NCI-H82 treated with DMSO at 0.1 percent for 48 hours (cell line): Measurements from ENCODE around the gene SIN3B.

Experiments
- DNase-seq: peaks from one replicate; lab custom pipeline; 2025; ENCODE audit not compliant: unreplicated experiment; lab: John Stamatoyannopoulos, UW

Gene SIN3B

DNA sequence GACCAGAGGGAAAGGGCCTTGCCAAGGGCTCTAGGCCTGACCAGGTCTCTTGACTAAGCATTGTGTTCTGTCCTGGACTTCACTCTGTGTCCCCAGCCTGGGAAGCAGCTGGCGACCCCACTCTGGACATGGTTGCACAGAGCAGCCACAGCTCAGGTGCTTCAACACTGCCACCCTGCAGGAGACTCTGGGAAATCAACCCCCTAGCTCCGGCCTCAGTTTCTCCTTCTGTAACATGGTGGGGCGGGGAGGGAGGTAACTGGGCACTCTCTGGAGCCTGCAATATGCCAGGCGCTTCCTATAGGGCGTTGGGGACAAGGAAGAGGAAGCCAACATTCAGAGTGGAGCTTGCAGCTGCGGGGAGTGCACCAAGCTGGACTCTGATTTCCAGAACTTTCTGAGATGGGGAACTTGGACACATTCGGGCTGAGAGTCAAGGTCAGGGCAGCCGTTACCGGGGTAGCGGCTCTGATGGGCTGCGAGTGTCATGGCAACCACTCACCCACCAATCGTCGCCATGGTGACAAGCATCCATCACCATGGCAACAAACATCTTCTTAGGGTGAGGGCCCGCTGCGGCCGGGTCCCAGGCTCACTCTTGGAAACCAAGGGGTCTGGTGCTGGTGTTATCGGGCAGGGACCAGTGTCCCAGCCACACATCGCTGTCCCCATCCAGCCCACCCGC lies 72.4 kb downstream of the SIN3B start:
- no peak for DNase-seq

DNA sequence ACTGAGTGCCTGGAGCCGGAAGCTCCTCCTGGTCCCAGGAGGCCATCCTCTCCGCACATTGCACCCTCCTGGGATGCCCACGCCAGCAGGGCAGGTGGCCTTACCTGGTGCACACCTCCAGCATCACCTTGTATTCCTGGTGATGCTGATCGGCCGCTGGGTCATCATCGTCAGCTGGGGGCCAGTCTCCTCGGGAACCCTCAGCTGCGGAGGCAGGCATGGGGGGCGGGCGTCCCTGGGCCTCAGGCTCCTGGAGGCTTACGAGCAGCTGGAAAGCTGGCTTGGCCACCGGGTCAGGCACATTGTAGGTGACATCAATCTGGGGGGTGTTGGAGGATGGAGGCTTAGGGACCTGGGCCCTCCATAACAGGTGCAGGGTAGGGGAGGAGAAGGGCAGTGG lies 73.3 kb downstream of the SIN3B start:
- DNase-seq: no peak

DNA sequence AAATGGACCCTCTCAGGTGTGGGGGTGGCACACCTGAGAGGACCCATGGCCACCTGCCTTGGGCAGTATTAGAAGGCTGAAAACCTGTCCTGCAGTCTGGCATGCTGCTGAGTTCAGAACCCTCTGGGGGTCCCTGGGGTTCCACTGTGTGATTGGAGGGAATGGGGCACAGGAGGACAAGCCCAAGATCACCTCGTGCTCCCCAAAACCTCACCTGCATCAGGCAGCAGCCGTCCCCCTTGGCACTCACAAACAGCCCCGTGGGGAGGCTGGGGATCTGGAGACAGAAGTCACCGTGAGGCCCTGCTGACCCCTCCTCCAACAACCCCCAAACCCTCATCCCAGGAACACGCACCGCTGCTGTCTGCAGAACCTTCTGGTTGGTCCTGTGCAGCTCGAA lies 74.1 kb downstream of the SIN3B start:
- DNase-seq: no peak

DNA sequence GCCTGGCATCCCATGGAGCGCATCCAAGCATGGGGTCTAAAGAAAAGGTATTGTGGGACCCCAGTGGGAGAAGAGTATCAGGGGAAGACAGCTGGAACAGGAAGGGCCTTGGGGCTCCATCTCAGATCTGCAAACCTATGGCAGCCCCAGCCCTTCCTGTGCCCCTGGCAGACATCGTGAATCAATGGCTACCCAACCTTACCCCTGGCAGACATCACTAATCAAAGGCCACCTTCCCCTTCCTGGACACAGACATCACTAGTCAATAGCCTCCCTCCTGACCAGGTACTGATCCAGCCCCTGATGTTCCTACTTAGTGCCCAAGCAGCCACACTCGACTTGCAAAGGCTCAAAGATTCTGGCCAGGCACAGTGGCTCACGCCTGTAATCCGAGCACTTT lies 75.4 kb downstream of the SIN3B start:
- DNase-seq: no peak

DNA sequence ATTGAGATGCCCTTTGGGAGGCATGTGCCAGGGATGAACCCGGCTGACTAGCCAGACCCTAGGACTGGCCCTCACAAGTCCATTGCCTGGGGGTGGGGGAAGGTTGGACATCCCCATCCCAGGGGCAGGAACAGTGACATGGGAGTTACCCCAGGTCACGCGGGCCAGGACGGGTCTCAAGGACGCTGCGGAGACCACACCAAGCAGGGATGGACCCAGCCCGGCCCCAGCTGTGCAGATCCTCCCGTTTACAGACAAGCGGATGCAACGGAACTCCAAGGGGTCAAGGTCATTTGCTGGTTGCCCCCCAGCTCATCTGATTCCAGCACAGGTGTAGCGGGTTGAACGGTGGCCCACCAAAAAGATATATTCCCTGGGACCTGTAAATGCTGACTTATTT lies 79.6 kb downstream of the SIN3B start:
- no peak for DNase-seq

DNA sequence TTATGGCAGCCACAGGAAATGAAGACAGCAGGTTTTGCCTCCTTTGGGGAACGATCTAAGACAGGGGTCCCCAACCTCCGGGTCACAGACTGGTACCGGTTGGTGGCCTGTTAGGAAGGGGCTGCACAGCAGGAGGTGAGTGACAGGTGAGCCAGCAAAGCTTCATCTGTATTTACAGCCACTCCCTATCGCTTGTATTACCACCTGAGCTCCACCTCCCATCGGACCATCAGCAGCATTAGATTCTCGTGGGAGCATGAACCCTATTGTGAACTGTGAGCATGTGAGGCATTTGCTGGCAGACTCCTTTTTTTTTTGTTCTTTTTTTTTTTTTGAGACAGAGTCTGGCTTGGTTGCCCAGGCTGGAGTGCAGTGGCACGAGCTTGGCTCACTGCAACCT lies 81.8 kb downstream of the SIN3B start:
- DNase-seq: no peak

DNA sequence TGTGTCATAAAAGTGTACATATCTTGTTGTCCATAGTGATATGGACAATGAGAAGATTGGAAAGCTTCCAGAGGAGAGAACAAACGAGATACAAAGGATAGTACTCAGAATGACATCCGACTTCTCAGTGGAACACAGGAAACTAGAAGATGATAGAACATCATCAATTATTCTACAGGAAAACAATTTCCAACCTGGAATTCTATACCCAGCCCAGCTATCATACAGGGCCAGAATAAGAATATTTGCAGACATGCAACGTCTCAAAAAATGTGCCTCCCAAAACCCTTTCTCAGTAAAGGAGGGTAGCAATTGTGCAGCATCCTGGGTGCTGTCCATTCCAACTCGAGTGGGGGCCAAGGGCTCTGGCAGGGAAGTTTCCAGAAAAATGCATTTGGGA lies 83.6 kb downstream of the SIN3B start:
- no peak for DNase-seq

DNA sequence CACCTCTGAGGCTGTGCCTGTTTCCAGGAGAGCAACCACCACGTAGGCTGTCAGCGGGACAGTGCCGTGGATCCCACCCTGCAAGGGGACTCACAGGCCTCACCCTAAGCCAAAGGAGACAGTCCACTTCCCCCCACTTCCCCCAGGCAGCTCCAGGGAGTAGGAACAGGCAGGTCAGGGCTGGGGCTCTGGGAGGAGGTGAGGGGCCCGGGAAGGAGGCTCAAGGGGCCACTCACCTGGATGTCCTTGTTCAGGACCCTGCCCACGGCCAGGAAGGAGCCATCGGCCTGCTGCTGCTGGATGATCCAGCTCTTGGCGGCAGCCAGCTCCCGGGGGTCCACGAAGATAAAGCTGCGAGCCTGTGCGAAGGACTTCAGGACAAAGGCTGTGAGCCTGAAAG lies 85.2 kb downstream of the SIN3B start:
- no peak for DNase-seq

DNA sequence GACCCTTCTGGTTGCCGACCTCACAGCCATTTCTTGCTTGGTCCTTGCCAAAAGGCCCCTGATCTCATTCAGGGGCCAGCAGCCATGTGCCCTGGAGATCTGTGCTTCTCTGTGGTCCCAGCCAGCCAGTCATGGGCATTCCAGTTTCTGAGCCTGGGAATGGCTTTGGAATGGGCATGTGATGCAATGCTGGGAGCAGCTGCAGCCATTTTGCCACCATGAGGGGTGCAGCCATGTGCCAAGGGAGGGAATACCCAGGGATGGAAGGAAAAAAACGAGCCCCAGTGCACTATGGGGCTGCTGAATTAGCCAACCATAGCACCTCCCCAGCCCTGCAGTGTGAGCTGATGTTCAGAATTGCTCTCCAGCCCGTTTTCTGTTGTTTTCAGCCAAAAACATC lies 85.9 kb downstream of the SIN3B start:
- DNase-seq: no peak

DNA sequence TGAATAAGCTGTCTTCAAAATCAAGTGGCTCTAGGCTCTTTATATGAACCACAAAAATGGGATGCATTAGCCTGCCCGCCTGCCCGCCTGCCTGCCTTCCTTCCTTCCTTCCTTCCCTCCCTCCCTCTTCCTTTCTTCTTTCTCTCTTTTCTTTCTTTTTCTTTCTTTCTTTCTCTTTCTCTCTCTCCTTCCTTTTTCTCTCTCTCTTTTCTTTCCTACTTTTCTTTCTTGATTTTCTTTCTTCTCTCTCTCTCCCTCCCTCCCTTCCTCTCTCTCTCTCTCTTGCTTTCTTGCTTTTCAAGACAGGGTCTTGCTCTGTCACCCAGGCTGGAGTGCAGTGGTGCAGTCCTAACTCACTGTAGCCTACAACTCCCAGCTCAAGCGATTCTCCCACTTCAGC lies 86.5 kb downstream of the SIN3B start:
- DNase-seq: no peak

DNA sequence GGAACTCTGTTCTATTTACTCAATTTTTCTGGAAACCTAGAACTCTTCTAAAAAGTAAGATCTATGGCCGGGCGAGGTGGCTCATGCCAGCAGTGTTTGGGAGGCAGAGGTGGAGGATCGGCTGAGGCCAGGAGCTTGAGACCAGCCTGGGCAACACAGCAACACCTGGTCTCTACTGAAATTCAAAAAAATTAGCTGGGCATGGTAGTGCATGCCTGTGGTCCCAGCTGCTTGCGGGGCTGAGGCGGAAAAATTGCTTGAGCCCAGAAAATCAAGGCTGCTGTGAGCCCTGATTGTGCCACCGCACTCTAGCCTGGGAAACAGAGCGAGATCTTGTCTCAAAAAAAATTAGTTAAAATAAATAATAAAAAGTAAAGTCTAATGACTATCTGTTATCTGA lies 88.2 kb downstream of the SIN3B start:
- DNase-seq: no peak

DNA sequence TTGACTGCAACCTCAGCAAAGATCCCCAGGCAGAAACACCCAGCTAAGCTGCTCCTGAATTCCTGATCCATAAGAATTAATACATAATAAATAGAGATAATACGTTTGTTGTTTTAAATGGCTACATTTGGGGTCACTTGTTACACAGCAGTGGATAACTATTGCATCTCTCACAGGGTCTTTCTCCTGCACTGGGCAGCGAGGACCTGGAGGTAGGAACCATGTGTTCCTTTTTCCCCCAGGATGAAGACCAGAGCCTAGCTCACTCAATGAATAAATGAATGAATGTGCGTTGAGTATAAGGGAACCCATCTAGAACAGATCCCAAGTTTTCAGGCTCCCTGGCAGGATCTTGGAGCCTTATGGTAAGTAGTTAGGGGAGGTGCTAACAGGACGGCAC lies 90.3 kb downstream of the SIN3B start:
- no peak for DNase-seq

DNA sequence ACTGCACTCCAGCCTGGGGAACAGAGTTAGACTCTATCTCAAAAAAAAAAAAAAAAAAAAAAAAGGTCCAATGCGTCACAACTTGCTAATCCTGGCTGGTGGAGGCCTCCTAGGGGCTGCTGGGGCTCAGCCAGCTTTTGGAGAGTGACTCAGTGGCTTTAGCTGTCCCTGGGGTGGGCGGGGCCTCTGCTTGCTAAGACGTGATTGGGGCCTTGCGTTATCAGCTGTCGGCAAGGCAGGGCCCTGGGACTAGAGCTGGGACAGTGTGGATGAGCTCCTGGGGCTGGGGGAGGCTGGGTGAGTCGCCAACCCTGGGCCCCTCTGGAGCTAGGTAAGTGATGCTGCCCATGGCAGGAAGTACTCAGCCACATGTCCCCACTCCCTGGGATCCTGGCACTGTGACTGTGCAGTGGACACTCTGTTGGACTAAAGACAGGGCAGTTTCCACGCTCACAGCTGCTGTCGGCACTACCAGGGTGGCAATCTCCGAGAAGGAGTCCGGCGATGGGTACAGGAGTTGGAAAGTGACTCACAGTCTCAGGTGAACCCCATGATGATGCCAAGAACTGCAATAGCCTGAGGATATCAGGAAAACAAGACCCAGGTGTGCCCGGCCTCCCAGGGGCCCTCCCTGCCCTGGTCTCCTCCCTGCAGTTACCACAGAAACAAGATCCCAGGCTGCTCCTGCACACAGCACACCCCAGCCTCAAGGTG lies 91.8 kb downstream of the SIN3B start:
- no peak for DNase-seq

DNA sequence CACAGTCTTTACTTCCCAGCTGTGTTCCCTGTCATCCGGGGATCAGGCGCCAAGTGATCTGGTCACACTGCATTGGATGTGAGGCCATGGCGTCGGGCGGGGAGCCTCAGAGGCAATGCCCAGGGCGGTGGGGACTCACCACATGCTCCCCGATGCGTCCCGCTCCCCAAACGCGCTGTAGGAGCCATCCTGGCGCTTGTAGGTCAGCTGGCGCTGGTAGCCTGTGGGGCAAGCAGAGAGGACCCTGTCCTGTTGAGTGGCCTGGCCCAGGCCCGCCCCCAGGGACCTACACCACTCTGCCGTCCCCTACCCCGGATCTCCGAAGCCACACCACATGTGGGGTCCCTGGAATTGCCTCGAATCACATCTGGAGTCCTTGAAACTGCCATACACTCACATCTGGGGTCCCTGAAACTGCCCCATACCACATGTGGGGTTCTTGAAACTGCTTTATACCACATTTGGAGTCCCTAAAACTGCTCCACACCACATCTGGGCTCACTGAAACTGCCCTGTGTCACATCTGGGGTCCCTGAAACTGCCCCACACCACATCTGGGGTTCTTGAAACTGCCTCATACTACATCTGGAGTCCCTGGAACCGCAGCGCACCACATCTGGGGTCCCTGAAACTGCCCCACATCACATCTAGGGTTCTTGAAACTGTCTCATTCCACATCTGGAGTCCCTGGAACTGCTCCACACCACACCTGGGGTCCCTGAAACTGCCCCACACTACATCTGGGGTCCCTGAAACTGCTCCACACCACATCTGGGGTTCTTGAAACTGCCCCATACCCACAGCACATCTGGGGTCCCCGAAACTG lies 92.8 kb downstream of the SIN3B start:
- no peak for DNase-seq

DNA sequence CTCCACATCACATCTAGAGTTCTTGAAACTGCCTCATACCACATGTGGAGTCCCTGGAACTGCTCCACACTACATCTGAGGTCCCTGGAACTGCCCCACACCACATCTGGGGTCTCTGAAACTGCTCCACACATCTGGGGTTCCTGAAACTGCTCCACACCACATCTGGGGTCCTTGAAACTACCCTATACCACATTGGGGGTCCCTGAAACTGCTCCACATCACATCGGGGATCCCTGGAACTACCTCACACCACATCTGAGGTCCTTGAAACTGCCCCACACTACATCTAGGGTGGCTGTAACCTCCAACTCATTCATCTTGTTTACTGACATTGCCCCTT lies 93.4 kb downstream of the SIN3B start:
- DNase-seq: no peak

DNA sequence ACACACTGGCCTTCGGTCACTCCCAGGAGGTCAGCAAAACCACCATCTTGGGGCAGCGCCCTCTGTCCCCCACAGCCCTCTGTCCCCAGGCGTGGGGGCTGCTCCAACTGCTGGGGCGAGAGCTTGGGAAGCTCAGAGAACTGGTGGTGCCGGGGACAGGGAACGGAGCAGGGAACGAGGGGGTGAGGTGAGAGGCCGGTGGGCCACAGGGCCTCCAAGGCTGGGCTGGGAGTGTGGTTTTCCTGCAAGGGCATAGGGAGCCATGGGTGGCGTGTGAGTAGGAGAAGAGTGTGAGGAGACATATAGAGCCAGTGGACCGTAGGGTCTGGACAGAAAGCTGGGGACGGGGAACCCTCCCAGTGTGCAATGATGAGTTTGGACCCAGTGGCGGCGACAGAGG lies 93.8 kb downstream of the SIN3B start:
- no peak for DNase-seq

DNA sequence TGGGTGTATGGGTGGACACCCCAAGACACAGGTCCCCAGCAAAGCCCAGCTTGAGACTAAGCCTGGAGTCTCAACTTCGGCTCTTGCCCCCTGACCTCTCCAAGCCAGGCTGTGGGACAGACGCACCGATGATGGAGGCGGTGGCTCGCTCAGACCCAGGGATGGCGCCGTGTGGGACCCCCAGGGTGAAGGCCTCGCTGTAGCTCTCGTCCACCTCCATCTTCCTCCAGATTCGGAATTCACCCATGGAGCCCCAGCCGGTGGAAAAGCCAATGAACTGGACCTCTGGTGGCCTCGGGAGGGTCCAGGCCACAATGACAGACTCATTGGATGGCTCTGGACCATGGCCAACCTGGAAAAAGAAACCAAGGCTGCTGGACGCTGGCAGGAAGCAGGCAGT lies 98.7 kb downstream of the SIN3B start:
- no peak for DNase-seq

DNA sequence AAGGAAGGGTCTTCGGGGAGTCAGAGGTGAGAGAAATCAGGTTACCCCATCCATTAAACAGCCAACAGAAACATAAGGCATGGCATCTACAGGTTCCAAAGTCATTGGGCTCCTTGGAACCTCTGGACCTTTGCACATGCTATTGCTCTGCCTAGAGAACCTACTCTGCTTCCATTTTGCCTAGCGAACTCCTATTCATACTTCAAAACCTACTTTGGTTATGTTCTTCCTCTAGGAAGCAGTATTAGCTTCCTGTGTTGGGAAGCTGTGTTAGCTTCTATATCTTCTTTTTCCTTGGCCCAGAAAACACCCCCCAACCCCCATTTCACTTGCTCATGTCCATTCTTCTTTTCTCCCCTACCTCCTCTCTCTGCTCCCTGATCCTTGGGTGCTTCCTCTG lies 99.2 kb downstream of the SIN3B start:
- DNase-seq: no peak

DNA sequence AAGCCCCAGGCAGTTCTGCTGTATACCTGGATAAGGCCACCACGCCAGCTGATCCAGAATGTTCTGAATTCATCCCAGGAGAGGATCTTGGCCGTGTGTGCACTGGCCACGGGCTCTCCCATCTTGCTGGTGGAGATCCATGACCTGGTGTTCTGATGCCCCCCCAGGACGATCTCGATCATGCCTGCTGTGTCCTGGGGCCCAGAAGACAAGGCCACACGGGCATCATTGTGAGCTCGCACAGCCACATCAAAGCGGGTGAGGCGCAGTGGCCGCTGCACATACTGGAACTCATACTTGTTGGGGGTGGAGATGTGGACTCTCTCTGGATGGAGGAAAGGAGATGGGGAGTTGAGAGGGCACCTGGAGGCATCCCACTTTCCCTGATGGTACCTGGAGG lies 99.7 kb downstream of the SIN3B start:
- no peak for DNase-seq
